Neural progenitor cell (in vitro differentiated cells): ENCODE results near the gene CCNJ. TPM values are rescaled to one million over a fixed set of nuclear protein-coding genes. Genes with fewer than 3 reads are reported as not detected.

Experiments
- DNase-seq: peaks from one replicate; pipeline ENCODE4 v3.0.0-alpha.2; 2016; ENCODE audit warnings: low spot score
- H2AFZ ChIP-seq: fragments of 200-600 bp; sonication (generic); replicated peaks from 2 replicates; pipeline ENCODE4 v1.6.1; 2016; ENCODE audit warnings: antibody characterized with exemption
- H3F3A ChIP-seq: fragments of 200-600 bp; sonication (generic); 2 replicates; pipeline ENCODE4 v1.6.1; 2016; ENCODE audit warnings: antibody characterized with exemption, low read depth
- H3K27ac ChIP-seq: fragments of 200-600 bp; sonication (generic); 2 replicates; pipeline ENCODE4 v1.5.1; 2016; ENCODE audit warnings: mild to moderate bottlenecking
- H3K27me3 ChIP-seq: fragments of 200-600 bp; sonication (generic); 2 replicates; pipeline ENCODE4 v1.6.1; 2016; ENCODE audit warnings: mild to moderate bottlenecking, moderate library complexity
- H3K36me3 ChIP-seq: fragments of 200-600 bp; sonication (generic); 2 replicates; pipeline ENCODE4 v1.5.1; 2016
- H3K4me1 ChIP-seq: fragments of 200-600 bp; sonication (generic); 2 replicates; pipeline ENCODE4 v1.6.1; 2016; ENCODE audit warnings: mixed run types
- H3K4me2 ChIP-seq: fragments of 200-600 bp; sonication (generic); 2 replicates; pipeline ENCODE4 v1.6.1; 2016
- H3K4me3 ChIP-seq: fragments of 200-600 bp; sonication (generic); 2 replicates; pipeline ENCODE4 v1.5.1; 2016
- H3K79me2 ChIP-seq: fragments of 200-600 bp; sonication (generic); 2 replicates; pipeline ENCODE4 v1.6.1; 2016; ENCODE audit warnings: low read depth
- H3K9ac ChIP-seq: fragments of 200-600 bp; sonication (generic); 2 replicates; pipeline ENCODE4 v1.6.1; 2016
- H3K9me3 ChIP-seq: fragments of 200-600 bp; sonication (generic); 2 replicates; pipeline ENCODE4 v1.5.1; 2016; ENCODE audit warnings: low read depth
- H4K20me1 ChIP-seq: fragments of 200-600 bp; sonication (generic); 2 replicates; pipeline ENCODE4 v1.6.1; 2016; ENCODE audit warnings: low read depth
- H3K27ac Mint-ChIP-seq: 3 replicates; pipeline ENCODE4 v1.8.0; 2021; ENCODE audit warnings: mixed read lengths
- H3K27me3 Mint-ChIP-seq: 2 replicates; pipeline ENCODE4 v1.8.0; 2022; ENCODE audit warnings: low read depth, mild to moderate bottlenecking, inconsistent platforms, moderate library complexity, mixed read lengths; ENCODE audit not compliant: insufficient read depth
- H3K36me3 Mint-ChIP-seq: 3 replicates; pipeline ENCODE4 v1.8.0; 2021; ENCODE audit warnings: mixed read lengths
- H3K4me1 Mint-ChIP-seq: 3 replicates; pipeline ENCODE4 v1.8.0; 2021; ENCODE audit warnings: mixed read lengths
- H3K4me3 Mint-ChIP-seq: 3 replicates; pipeline ENCODE4 v1.8.0; 2021; ENCODE audit warnings: mild to moderate bottlenecking, moderate library complexity, mixed read lengths
- H3K9me3 Mint-ChIP-seq: 3 replicates; pipeline ENCODE4 v1.8.0; 2020; ENCODE audit warnings: mixed read lengths
- CTCF ChIP-seq: fragments of 200-600 bp; sonication (generic); IDR thresholded peaks from 2 replicates; pipeline ENCODE4 v1.5.1; 2017; ENCODE audit warnings: antibody characterized with exemption, mild to moderate bottlenecking
- EZH2 ChIP-seq: fragments of 200-600 bp; sonication (generic); IDR thresholded peaks from 2 replicates; pipeline ENCODE4 v1.6.1; 2017; ENCODE audit warnings: antibody characterized with exemption, mild to moderate bottlenecking, moderate library complexity
- EZH2phosphoT487 ChIP-seq: fragments of 200-600 bp; sonication (generic); IDR thresholded peaks from 2 replicates; pipeline ENCODE4 v1.6.1; 2017; ENCODE audit warnings: antibody characterized with exemption
- total RNA-seq: library from RNA; depleted of rRNA; stranded (reverse); fragments of >200 nt; gene quantifications from 2 replicates; pipeline ENCODE4 v1.2.3, GENCODE V29; 2015; ENCODE audit warnings: low replicate concordance

CCNJ gene
- total RNA-seq, 1 donor from 2014 or later: 43.4 TPM

- H3K79me2 ChIP-seq: no peaks in the 10 kb centered on the region
- no peak for TF ChIP-seq EZH2phosphoT487
- TF ChIP-seq EZH2: no peak
- TF ChIP-seq CTCF: no peak
- Mint-ChIP-seq H3K9me3 (no peaks in the 10 kb centered on the region), H3K27me3 (no peaks in the 10 kb centered on the region), H3K4me1 (peaks cover 7% of the 10 kb centered on the region), H3K4me3 (no peak overlapping the region), H3K36me3 (no peaks in the 10 kb centered on the region), H3K27ac (no peak overlapping the region)
- no peaks in the 10 kb centered on the region for H3K9me3 ChIP-seq
- no peak overlapping the region for H3K27ac ChIP-seq
- H4K20me1 ChIP-seq: no peaks in the 10 kb centered on the region
- peaks cover 10% of the 10 kb centered on the region for H3K4me1 ChIP-seq
- H3K4me3 ChIP-seq: no peak overlapping the region
- no peaks in the 10 kb centered on the region for H3K36me3 ChIP-seq
- H3K9ac ChIP-seq: no peak overlapping the region
- H2AFZ ChIP-seq: no peak overlapping the region
- no peak for DNase-seq
- H3F3A ChIP-seq: no peaks in the 10 kb centered on the region
- H3K27me3 ChIP-seq: no peaks in the 10 kb centered on the region
- H3K4me2 ChIP-seq: no peak overlapping the region
Measured at GRCh38 chr10:96077156-96077555, 33.8 kb downstream of the CCNJ start.

DNA sequence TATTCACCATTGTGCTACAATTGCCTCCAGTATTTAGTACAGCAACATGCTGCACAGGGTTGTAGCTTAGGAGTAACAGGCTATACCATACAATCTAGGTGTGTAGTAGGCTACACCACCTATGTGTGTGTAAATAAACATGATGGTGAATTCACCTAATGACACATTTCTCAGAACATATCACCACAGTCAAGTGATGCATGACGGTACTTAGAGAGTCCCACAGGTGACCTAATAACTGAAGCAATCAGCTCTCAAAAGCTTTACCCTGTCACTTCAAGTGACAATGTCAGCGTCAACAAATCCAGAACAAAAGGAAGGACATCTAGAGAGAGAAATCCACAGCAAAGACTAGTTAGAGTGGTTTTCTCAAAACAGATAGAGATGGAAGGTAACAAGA lies 38.8 kb downstream of the CCNJ start:
- H3K27ac Mint-ChIP-seq: no peak overlapping the region
- DNase-seq: no peak

DNA sequence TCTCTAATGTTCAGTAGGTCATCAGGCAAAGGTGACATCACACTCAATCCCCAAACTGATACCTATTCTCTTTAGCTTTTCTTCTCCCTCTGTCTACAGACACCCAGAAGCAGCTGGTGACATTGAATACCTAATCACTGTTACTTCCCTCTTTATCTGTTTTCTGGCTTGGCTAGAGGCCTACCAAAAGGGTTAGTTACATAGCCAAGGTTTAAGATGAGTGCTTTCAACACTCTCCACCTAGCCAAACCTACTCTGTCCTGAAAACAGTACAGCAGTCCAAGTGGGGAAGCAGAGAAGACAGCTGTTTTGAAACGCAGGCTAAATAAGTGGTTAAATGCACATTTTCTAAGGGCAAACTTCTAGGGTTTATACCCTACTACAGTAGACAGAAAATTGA lies 39.4 kb downstream of the CCNJ start:
- Histone ChIP-seq H3K4me3 (no peak overlapping the region), H4K20me1 (no peaks in the 10 kb centered on the region), H2AFZ (no peak overlapping the region), H3K4me2 (no peak overlapping the region), H3K9ac (no peak overlapping the region), H3K4me1 (no peaks in the 10 kb centered on the region), H3K79me2 (no peaks in the 10 kb centered on the region), H3K27me3 (no peaks in the 10 kb centered on the region), H3K9me3 (no peaks in the 10 kb centered on the region), H3F3A (no peaks in the 10 kb centered on the region), H3K36me3 (no peaks in the 10 kb centered on the region), H3K27ac (no peak overlapping the region)
- no peaks in the 10 kb centered on the region for H3K27me3 Mint-ChIP-seq
- no peak overlapping the region for H3K27ac Mint-ChIP-seq
- no peaks in the 10 kb centered on the region for H3K9me3 Mint-ChIP-seq
- peaks cover 7% of the 10 kb centered on the region for H3K4me1 Mint-ChIP-seq
- H3K4me3 Mint-ChIP-seq: no peak overlapping the region
- no peaks in the 10 kb centered on the region for H3K36me3 Mint-ChIP-seq
- TF ChIP-seq EZH2 (no peak), CTCF (no peak), EZH2phosphoT487 (no peak)
- no peak for DNase-seq

More for the DNA sequence above, 38.8 kb downstream of the CCNJ start:
- TF ChIP-seq EZH2phosphoT487: no peak
- no peak for TF ChIP-seq EZH2
- TF ChIP-seq CTCF: no peak
- Histone ChIP-seq H3K4me2 (no peak overlapping the region), H3K27ac (no peak overlapping the region), H3K4me1 (no peaks in the 10 kb centered on the region), H2AFZ (no peak overlapping the region), H4K20me1 (no peaks in the 10 kb centered on the region), H3K27me3 (no peaks in the 10 kb centered on the region), H3K9ac (no peak overlapping the region), H3F3A (no peaks in the 10 kb centered on the region), H3K9me3 (no peaks in the 10 kb centered on the region), H3K36me3 (no peaks in the 10 kb centered on the region), H3K4me3 (no peak overlapping the region), H3K79me2 (no peaks in the 10 kb centered on the region)
- Mint-ChIP-seq H3K4me1 (peaks cover 7% of the 10 kb centered on the region), H3K27me3 (no peaks in the 10 kb centered on the region), H3K4me3 (no peak overlapping the region), H3K36me3 (no peaks in the 10 kb centered on the region), H3K9me3 (no peaks in the 10 kb centered on the region)

GRCh38 chr10:96089116-96089515 lies 45.7 kb downstream of the CCNJ start:
- Mint-ChIP-seq H3K9me3 (no peaks in the 10 kb centered on the region), H3K4me3 (no peak overlapping the region), H3K27ac (no peak overlapping the region), H3K36me3 (no peaks in the 10 kb centered on the region), H3K27me3 (no peaks in the 10 kb centered on the region), H3K4me1 (no peaks in the 10 kb centered on the region)
- DNase-seq: no peak
- H3K36me3 ChIP-seq: no peaks in the 10 kb centered on the region
- no peaks in the 10 kb centered on the region for H3K9me3 ChIP-seq
- H3K9ac ChIP-seq: no peak overlapping the region
- H3K27ac ChIP-seq: no peak overlapping the region
- H3K79me2 ChIP-seq: no peaks in the 10 kb centered on the region
- no peaks in the 10 kb centered on the region for H3F3A ChIP-seq
- H2AFZ ChIP-seq: no peak overlapping the region
- TF ChIP-seq EZH2 (no peak), EZH2phosphoT487 (no peak), CTCF (no peak)
- no peaks in the 10 kb centered on the region for H3K4me1 ChIP-seq
- no peak overlapping the region for H3K4me2 ChIP-seq
- H3K4me3 ChIP-seq: no peak overlapping the region
- H3K27me3 ChIP-seq: no peaks in the 10 kb centered on the region
- H4K20me1 ChIP-seq: no peaks in the 10 kb centered on the region
